ES-I3 (cell line): ENCODE results near the gene CRYAA.

Experiments
- H3K36me3 ChIP-seq: 2 replicates; pipeline ENCODE4 v1.6.1; 2013; ENCODE audit warnings: mild to moderate bottlenecking, low read length, control low read depth, moderate library complexity; ENCODE audit not compliant: insufficient read depth
- H3K4me1 ChIP-seq: 2 replicates; pipeline ENCODE4 v1.6.1; 2013; ENCODE audit warnings: mild to moderate bottlenecking, control low read depth, low read length; ENCODE audit not compliant: insufficient read depth
- H3K9ac ChIP-seq: 2 replicates; pipeline ENCODE4 v1.6.1; 2013; ENCODE audit warnings: low read depth, mild to moderate bottlenecking, low read length, moderate library complexity
- H3K9me3 ChIP-seq: 2 replicates; pipeline ENCODE4 v1.6.1; 2013; ENCODE audit warnings: mild to moderate bottlenecking, low read length, moderate library complexity; ENCODE audit not compliant: control insufficient read depth, insufficient read depth

Gene CRYAA

DNA sequence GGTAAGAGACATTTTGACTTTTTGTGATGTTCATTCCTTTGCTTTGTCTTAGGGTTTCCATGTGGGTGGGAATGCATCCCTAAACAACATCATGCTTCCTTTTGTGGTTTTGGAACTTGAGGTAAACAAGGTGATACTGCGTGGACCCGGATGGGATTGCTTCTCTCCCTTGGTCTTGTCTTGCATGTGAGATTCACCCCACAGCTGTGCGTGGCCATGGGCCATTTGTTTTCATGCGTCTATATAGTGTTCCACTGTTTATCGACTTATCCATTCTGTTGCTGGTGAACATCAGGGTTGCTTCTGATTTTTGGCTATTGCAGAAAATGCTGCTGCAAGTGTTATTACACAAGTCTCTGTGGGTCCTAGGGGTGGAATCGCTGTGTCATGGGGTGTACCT lies 21.1 kb downstream of the CRYAA start:
- H3K9ac ChIP-seq: no peak overlapping the region
- H3K36me3 ChIP-seq: no peaks in the 10 kb centered on the region
- H3K9me3 ChIP-seq: no peaks in the 10 kb centered on the region
- peaks cover 9% of the 10 kb centered on the region; the same call in 1 of the 2 replicates for H3K4me1 ChIP-seq

- H3K4me1 ChIP-seq: peaks cover 12% of the 10 kb centered on the region; the same call in 1 of the 2 replicates
- no peak overlapping the region for H3K9ac ChIP-seq
- no peaks in the 10 kb centered on the region for H3K9me3 ChIP-seq
Measured at GRCh38 chr21:43190544-43190943, 21.7 kb downstream of the CRYAA start.

DNA sequence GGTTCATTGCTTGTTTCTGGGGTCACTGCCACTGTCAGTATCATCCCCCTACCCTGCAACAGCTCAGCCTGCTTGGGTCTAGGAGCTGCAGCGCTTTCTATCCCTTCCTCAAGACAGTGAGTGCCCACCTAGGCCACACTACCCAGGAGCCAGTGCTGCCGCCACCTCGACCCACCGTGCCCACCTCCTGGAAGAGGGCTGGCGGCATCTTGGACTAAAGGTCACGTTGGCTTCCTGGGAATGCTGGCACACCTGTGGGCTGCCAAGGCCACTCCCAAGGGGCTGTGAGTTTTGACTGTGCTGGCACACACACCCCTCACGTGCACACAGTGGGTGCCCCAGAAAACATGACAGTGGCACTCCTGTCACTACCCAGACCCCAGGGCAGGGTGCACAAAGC lies 22.1 kb downstream of the CRYAA start:
- H3K36me3 ChIP-seq: no peaks in the 10 kb centered on the region
- no peak overlapping the region for H3K9ac ChIP-seq
- peaks cover 12% of the 10 kb centered on the region; the same call in 1 of the 2 replicates for H3K4me1 ChIP-seq
- no peaks in the 10 kb centered on the region for H3K9me3 ChIP-seq

More at GRCh38 chr21:43190544-43190943, 21.7 kb downstream of the CRYAA start:
- no peaks in the 10 kb centered on the region for H3K36me3 ChIP-seq

DNA sequence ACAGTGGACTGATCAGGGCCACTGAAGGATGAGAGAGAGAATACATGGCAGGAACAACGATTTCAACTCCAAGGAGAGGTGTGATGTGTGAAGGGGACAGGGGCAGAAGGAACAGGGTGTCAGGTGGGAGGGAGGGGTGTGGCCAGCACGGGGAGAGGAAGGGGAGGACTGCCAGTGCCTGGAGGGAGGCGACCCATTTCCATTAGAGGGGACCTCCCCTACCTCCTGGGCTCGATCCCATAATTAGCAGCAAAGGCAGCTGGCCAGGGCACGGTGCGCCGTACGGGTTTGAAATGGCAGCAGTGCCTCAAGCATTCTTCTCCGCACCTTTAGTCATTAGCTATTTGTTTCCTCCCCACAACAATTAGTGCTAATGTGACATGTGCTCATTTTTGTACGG lies 22.7 kb downstream of the CRYAA start:
- no peaks in the 10 kb centered on the region for H3K36me3 ChIP-seq
- peaks cover 12% of the 10 kb centered on the region; the same call in 1 of the 2 replicates for H3K4me1 ChIP-seq
- no peak overlapping the region for H3K9ac ChIP-seq
- H3K9me3 ChIP-seq: no peaks in the 10 kb centered on the region

DNA sequence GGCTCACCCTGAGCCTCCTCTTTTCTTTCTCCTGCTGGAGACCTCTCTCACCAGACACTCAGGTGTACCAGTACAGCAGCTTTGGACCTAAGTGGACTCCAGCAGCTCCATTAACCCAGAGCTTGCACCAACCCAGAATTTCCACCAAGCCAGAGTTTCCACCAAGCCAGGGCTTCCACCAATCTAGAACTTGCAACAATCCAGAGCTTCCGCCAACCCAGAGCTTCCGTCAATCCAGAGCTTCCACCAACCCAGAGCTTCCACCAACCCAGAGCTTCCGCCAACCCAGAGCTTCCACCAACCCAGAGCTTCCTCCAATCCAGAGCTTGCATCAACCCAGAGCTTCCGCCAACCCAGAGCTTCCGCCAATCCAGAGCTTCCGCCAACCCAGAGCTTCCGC lies 23.2 kb downstream of the CRYAA start:
- Histone ChIP-seq H3K36me3 (no peaks in the 10 kb centered on the region), H3K9ac (no peak overlapping the region), H3K4me1 (peaks cover 12% of the 10 kb centered on the region; the same call in 1 of the 2 replicates), H3K9me3 (no peaks in the 10 kb centered on the region)

GRCh38 chr21:43192501-43193081 lies 23.8 kb downstream of the CRYAA start:
- Histone ChIP-seq H3K9me3 (no peaks in the 10 kb centered on the region), H3K36me3 (no peaks in the 10 kb centered on the region), H3K4me1 (peaks cover 18% of the 10 kb centered on the region), H3K9ac (no peak overlapping the region)

- H3K9ac ChIP-seq: no peak overlapping the region
- no peaks in the 10 kb centered on the region for H3K36me3 ChIP-seq
- H3K9me3 ChIP-seq: no peaks in the 10 kb centered on the region
- peaks cover 18% of the 10 kb centered on the region for H3K4me1 ChIP-seq
Measured at GRCh38 chr21:43193088-43193650, 24.4 kb downstream of the CRYAA start.

- peaks cover 18% of the 10 kb centered on the region for H3K4me1 ChIP-seq
- no peaks in the 10 kb centered on the region for H3K9me3 ChIP-seq
- no peaks in the 10 kb centered on the region for H3K36me3 ChIP-seq
- no peak overlapping the region for H3K9ac ChIP-seq
Measured at GRCh38 chr21:43193651-43194302, 25.0 kb downstream of the CRYAA start.

GRCh38 chr21:43194303-43195120 lies 25.7 kb downstream of the CRYAA start:
- Histone ChIP-seq H3K9me3 (no peaks in the 10 kb centered on the region), H3K36me3 (no peaks in the 10 kb centered on the region), H3K4me1 (peaks cover 18% of the 10 kb centered on the region), H3K9ac (no peak overlapping the region)

GRCh38 chr21:43195121-43196021 lies 26.6 kb downstream of the CRYAA start:
- no peaks in the 10 kb centered on the region for H3K9me3 ChIP-seq
- no peaks in the 10 kb centered on the region for H3K36me3 ChIP-seq
- no peak overlapping the region for H3K9ac ChIP-seq
- H3K4me1 ChIP-seq: peaks cover 13% of the 10 kb centered on the region

DNA sequence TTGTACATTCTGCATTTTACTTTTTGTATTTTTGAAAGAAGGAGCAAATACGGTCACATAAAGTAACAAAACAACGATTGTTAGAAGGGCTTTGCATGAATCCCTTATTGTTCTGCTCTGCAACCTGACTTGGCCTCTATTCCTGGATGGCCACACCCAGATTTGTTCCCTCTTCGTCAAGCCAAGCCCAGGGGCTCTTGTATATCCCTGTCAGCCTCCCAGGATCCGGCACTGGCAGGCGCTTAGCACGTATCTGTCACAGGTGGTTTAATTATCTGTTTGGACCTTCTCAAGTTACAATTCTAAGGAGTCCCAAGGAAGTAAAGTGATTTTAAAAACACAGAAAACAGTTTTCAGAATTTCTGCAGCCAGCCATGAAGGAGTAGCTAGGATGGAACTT lies 28.0 kb downstream of the CRYAA start:
- H3K4me1 ChIP-seq: peaks cover 13% of the 10 kb centered on the region
- H3K36me3 ChIP-seq: no peaks in the 10 kb centered on the region
- H3K9me3 ChIP-seq: peaks cover 5% of the 10 kb centered on the region; the same call in 1 of the 2 replicates
- H3K9ac ChIP-seq: no peak overlapping the region

GRCh38 chr21:43198376-43198775 lies 29.6 kb downstream of the CRYAA start:
- Histone ChIP-seq H3K4me1 (peaks cover 13% of the 10 kb centered on the region), H3K9ac (no peak overlapping the region), H3K9me3 (peaks cover 5% of the 10 kb centered on the region; the same call in 1 of the 2 replicates), H3K36me3 (no peaks in the 10 kb centered on the region)

DNA sequence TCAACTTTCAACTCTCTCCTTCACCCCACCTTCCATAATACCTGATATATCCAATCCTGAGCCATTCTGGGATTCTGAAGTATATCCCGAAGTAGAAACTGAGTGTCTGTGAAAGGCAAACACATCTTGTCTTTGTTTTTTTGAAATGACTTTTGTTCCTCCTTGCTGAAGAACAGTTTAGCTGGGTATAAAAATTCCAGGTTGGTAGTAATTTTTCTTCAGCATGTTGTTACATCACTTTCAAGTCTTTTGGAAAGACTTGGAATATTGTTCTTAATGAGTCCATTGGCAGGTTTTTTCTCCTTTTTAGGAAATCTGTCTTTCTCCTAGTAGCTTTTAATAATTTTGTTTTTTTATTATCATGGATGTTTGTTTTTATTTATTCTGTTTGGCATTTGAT lies 32.7 kb downstream of the CRYAA start:
- Histone ChIP-seq H3K36me3 (no peaks in the 10 kb centered on the region), H3K9me3 (peaks cover 5% of the 10 kb centered on the region; the same call in 1 of the 2 replicates)

More for the DNA sequence above, 32.7 kb downstream of the CRYAA start:
- no peak overlapping the region for H3K9ac ChIP-seq
- peaks cover 6% of the 10 kb centered on the region; the same call in 1 of the 2 replicates for H3K4me1 ChIP-seq
